IPS-NIHi7 (cell line): ENCODE results near the gene FHIT.

Source experiments
- DNase-seq: peaks from one replicate; pipeline ENCODE4 v3.0.0; 2012; ENCODE audit warnings: mixed read lengths; ENCODE audit errors: extremely low spot score

The FHIT gene

GRCh38 chr3:60847791-60848190 lies 403.5 kb downstream of the FHIT start:
- DNase-seq = no peak

- no peak for DNase-seq
These were observed 407.0 kb downstream of the FHIT start for GRCh38 chr3:60844256-60844655.

- no peak for DNase-seq
These were observed 409.9 kb downstream of the FHIT start for GRCh38 chr3:60841355-60841754.

GRCh38 chr3:60839246-60839645 lies 412.0 kb downstream of the FHIT start:
- peak; percentile 38 for DNase-seq

GRCh38 chr3:60835796-60836195 lies 415.5 kb downstream of the FHIT start:
- DNase-seq = no peak

- no peak for DNase-seq
These were observed 422.2 kb downstream of the FHIT start for GRCh38 chr3:60829058-60829457.

GRCh38 chr3:60827666-60828065 lies 423.6 kb downstream of the FHIT start:
- no peak for DNase-seq

- DNase-seq = no peak
These were observed 424.7 kb downstream of the FHIT start for GRCh38 chr3:60826511-60826910.

- DNase-seq = no peak
These were observed 438.8 kb downstream of the FHIT start for GRCh38 chr3:60812502-60812901.

GRCh38 chr3:60810881-60811280 lies 440.4 kb downstream of the FHIT start:
- DNase-seq = no peak

- no peak for DNase-seq
These were observed 441.2 kb downstream of the FHIT start for GRCh38 chr3:60809857-60810610.

- no peak for DNase-seq
These were observed 447.8 kb downstream of the FHIT start for GRCh38 chr3:60803216-60804173.

GRCh38 chr3:60801307-60801706 lies 449.9 kb downstream of the FHIT start:
- DNase-seq = no peak

GRCh38 chr3:60798456-60798855 lies 452.8 kb downstream of the FHIT start:
- DNase-seq = no peak

- DNase-seq = no peak
These were observed 458.9 kb downstream of the FHIT start for GRCh38 chr3:60792249-60792852.

- no peak for DNase-seq
These were observed 463.1 kb downstream of the FHIT start for GRCh38 chr3:60788185-60788584.

- DNase-seq = no peak
These were observed 469.3 kb downstream of the FHIT start for GRCh38 chr3:60781935-60782334.

GRCh38 chr3:60779637-60780036 lies 471.6 kb downstream of the FHIT start:
- no peak for DNase-seq

- DNase-seq = no peak
These were observed 475.3 kb downstream of the FHIT start for GRCh38 chr3:60775985-60776384.

- DNase-seq = no peak
These were observed 476.6 kb downstream of the FHIT start for GRCh38 chr3:60774617-60775016.

GRCh38 chr3:60772584-60772983 lies 478.7 kb downstream of the FHIT start:
- peak; percentile 15 for DNase-seq

GRCh38 chr3:60771766-60772165 lies 479.5 kb downstream of the FHIT start:
- no peak for DNase-seq
